ENCODE data around the gene DNM3.

Gene DNM3

GRCh38 chr1:172399756-172400721 is 558.7 kb downstream of the DNM3 start:
- no peak for DNase-seq (ENCODE audit: extremely low read depth in 1 of 2, low read depth in 1 of 2)

- no peak for DNase-seq (ENCODE audit: extremely low read depth in 1 of 2, low read depth in 1 of 2)
These were observed 559.4 kb downstream of the DNM3 start for GRCh38 chr1:172400722-172401105.

DNA sequence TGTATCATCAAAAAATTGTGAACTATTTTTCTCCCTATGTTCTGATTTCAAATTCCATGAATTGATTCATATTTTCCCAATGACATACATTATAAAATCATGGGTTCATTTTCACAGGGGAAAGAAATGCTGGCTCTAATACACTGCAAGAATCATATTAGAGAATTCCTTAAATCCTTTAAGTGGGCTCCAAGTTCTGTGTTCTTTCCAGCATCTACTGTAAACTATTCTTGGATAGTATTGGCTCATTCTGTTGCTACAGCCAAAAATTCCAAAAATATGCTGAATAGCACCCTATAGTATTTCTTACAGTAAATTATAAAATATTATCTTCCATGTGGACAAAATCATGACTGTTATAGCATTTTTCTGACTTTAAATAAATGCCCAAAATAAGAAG is 560.2 kb downstream of the DNM3 start:
- no peak for DNase-seq (ENCODE audit: extremely low read depth in 1 of 2, low read depth in 1 of 2)

DNA sequence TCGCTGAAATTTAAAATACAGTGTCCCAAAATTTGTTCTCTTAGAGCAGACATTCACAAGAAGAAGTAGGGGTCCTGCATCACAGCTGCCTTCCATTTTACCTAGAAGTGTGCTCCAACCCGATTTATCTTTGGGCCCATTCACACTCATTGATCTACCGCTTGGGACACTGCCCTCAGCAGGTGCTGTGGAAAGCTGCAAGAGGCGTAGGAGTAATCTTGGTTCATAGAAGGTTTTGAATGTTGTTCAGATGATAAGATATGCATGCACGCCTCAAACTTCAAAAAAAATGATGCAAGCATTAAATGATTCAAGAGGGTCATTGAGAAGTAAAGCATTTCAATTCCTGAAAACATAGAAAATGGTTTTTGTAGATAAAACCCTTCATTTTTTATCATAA is 560.6 kb downstream of the DNM3 start:
- DNase-seq (ENCODE audit: extremely low read depth in 1 of 2, low read depth in 1 of 2): no peak

- no peak for DNase-seq (ENCODE audit: extremely low read depth in 1 of 2, low read depth in 1 of 2)
These were observed 561.7 kb downstream of the DNM3 start for GRCh38 chr1:172402878-172403569.

- no peak for DNase-seq (ENCODE audit: extremely low read depth in 1 of 2, low read depth in 1 of 2)
These were observed 562.8 kb downstream of the DNM3 start for GRCh38 chr1:172404121-172404520.

GRCh38 chr1:172405912-172406311 is 564.6 kb downstream of the DNM3 start:
- DNase-seq (ENCODE audit: extremely low read depth in 1 of 2, low read depth in 1 of 2): no peak

DNA sequence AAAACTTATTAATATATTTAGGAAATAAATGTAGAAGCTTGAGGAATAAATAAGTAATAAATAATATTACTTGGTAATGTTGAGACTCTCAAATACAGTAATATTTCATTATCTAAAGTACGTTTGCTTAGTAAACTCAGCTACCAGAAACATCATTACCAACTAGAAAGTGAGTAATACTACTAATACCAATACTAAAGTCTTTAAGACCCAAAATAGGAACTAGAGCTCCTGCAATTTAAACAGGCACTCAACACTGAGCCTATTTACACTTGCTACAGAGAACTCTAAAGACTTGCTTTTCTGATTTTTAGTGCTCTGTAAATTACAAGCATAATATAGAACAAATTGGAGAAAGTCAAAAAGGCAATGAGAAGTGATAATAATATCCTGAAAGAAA is 565.7 kb downstream of the DNM3 start:
- DNase-seq (ENCODE audit: extremely low read depth in 1 of 2, low read depth in 1 of 2): no peak

DNA sequence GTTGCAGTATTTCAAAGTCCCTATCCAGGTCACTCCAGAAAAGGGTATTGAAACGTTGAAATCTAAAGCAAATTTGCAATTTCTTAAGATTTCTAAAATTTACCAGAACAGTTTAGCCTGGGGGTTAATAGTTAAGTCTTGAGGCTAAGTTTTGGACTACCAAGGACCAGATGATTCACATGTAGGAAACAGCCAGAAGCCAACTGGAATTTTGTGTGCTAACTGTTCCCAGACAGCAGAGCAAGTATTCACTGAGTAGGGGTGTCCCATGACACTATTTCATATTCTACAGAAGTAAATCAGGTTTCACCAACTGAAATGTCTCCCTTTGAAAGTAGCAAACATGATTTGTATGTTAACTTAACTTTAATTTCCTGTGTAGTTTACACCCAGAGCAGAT is 567.7 kb downstream of the DNM3 start:
- DNase-seq (ENCODE audit: extremely low read depth in 1 of 2, low read depth in 1 of 2): no peak

DNA sequence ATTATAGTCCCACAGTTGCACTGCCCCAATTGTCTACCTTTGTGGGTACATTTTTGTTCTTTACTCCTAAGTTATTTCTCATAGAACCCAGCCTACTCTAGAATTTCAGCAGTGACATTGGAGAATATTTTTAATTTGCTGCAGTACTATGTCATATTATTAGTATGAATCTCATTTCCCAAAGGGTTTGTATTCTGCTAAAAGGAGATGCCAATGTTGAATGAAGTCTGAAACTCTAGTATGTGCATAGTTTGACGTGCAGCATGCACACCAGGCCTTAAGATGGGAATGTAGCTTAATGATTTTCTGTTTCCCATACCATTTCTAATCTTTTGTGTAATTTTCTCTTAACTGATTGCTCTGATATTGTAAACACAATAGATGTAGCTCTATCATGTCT is 568.7 kb downstream of the DNM3 start:
- no peak for DNase-seq (ENCODE audit: extremely low read depth in 1 of 2, low read depth in 1 of 2)

- DNase-seq (ENCODE audit: extremely low read depth in 1 of 2, low read depth in 1 of 2): no peak
These were observed 570.6 kb downstream of the DNM3 start for GRCh38 chr1:172411791-172412338.

GRCh38 chr1:172414331-172414730 is 573.0 kb downstream of the DNM3 start:
- DNase-seq (ENCODE audit: extremely low read depth in 1 of 2, low read depth in 1 of 2): no peak

GRCh38 chr1:172416496-172417035 is 575.3 kb downstream of the DNM3 start:
- DNase-seq (ENCODE audit: extremely low read depth in 1 of 2, low read depth in 1 of 2): no peak

- DNase-seq (ENCODE audit: extremely low read depth in 1 of 2, low read depth in 1 of 2): no peak
These were observed 576.3 kb downstream of the DNM3 start for GRCh38 chr1:172417557-172417956.

DNA sequence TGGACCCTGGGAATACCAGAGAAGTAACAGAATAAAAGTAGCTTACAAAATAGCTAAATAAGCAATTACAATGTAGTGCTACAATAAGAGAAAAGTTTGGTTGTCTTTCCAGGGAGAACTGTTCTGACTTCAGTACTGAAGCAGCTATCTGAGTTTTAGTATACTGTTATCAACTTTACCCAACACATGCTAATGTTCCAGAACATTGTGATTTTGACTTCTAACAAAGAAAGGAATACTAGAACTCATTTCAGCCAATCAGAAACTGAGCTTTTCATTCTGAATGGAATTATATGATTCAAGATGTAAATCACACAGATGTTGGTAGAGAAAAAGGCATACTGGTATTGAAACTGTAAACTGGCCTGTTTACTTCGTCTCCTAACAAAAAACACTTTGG is 579.1 kb downstream of the DNM3 start, which contains the start of gene C1orf105:
TSS of gene C1orf105 (plus strand) at position 301 of the 400 bp plus-strand sequence. CDS start 201 bp downstream, outside the sequence.
- DNase-seq (ENCODE audit: extremely low read depth in 1 of 2, low read depth in 1 of 2): no peak

DNA sequence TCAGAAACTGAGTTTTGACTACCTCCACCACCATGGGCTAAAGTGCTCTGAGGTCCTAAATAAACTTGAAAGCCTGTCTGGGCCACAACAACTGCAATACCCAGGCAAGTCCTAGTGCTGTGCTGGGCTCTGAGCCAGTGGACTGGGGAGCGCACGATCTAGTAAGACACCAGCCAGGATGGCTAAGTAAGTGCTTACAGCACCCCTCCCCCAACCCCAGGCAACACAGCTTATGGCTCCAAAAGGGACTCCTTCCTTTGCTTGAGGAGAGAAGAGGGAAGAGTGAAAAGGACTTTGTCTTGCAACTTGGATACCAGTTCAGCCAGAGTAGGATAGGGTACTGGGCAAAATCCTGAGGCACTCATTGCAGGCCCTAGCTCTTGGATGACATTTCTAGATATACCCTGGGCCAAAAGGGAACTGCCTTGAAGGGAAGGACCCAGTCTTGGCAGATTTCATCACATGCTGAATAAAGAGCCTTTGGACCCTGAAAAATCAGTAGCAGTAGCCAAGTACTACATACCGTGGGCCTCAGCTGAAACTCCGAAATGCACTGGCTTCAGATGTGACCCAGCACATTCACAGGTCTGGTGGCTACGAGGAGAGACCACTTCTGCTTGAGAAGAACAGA is 580.8 kb downstream of the DNM3 start:
- DNase-seq (ENCODE audit: extremely low read depth in 1 of 2, low read depth in 1 of 2): no peak

DNA sequence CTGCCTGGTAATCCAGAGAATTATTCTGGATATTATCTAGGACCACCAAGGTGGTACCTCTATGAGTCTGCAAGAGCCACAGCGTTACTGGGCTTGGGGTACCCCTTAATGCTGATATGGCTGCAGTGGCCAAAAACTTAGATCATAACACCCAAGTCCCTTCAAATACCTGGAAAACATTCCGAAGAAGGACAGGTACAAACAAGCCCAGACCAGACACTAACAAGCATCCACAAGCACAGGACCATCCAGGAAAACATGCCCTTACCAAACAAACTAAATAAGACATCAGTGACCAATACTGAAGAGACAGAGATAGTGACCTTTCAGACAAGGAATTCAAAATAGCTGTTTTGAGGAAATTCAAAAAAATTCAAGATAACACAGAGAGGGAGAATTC is 582.0 kb downstream of the DNM3 start:
- no peak for DNase-seq (ENCODE audit: extremely low read depth in 1 of 2, low read depth in 1 of 2)

DNA sequence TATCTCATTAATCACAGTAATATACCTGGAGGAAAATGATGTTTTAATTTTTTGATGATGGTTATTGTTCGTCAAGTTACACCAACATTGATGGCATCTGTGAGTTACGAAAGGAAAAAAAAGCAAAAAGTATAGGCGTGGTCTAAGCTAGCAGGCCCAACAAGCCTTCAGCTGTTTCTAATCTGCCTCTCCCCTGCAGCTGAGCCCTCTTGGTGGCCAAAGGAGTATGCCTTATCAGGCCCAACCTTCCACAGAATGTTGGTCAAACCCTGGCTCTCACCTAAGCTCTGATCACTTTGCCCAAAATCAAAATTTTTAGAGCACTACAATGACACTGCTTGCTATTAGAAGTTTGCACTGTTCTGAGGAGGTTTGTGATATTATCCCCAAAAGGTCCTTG is 584.0 kb downstream of the DNM3 start:
- no peak for DNase-seq (ENCODE audit: extremely low read depth in 1 of 2, low read depth in 1 of 2)

DNA sequence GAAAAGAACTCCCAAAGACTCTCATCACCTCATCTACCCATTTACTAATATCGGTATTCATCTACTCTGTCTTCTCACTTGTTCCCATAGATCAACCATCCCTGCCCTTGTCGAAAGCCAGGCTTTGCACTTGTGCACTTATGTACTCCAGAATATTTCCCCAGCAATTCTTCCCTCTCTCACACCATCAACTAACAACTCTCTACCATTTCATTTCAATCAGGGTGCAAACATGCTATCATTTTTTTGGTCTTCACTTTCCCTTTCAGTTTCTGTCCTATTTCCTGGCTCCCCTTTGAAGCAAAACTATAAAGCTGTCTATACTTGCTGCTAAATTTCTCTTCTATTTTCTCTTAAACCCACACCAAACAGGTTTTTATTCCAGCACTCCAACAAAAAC is 585.9 kb downstream of the DNM3 start:
- no peak for DNase-seq (ENCODE audit: extremely low read depth in 1 of 2, low read depth in 1 of 2)

DNA sequence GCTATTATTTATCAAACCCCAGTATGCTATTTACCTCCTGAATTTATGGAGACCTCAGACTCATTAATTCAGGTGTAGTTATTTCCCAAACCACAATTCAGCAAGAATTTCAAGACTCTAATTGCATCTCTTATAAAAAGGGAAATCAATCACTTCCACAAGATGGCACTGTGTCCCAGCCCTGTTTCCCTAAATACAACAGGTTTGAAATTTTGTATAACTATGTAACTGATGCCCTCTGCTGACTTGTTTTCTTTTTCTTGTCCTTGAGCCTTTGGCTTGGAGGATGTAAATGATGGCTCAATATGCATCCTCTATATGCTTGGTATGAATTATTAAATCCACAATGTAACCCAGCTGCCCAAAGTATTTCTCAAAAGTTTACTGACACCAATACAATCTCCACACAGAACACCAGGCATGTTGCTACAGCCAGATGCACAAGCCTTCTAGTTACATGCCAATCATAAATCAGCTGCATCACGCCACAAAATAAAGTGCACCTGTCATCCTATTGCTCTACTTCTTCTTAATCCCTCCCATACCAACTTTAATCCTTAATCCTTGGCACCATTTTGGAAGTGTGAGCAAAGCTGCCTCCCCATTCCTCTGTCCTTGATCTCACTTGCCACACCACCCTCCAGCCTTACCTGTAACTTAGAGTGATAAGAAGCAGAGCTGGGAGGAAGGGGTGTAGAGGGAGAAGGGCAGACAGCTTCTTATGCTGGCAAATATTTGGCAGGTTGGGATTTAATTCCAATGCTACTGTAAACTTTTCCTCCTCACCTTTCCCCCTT is 588.2 kb downstream of the DNM3 start:
- DNase-seq (ENCODE audit: extremely low read depth in 1 of 2, low read depth in 1 of 2): no peak
